Upper lobe of right lung (tissue), 1 donor: ENCODE measurements around the gene SMAD6. TPM values are rescaled to one million over a fixed set of nuclear protein-coding genes. Genes with fewer than 3 reads are reported as not detected.

Experiments used
- ATAC-seq: fragments of 200-7000 bp; cut with Tn5 transposase; one replicate; pipeline ENCODE4 v1.9.1; 2020; ENCODE audit warnings: mild to moderate bottlenecking, moderate library complexity
- DNase-seq: peaks from one replicate; pipeline ENCODE4 v3.0.0-alpha.2; 2020
- H3K27ac ChIP-seq: fragments of 200-600 bp; one replicate; pipeline ENCODE4 v1.8.0; 2022
- H3K27me3 ChIP-seq: fragments of 200-600 bp; one replicate; pipeline ENCODE4 v1.8.0; 2022; ENCODE audit warnings: mild to moderate bottlenecking
- H3K36me3 ChIP-seq: fragments of 200-600 bp; one replicate; pipeline ENCODE4 v1.8.0; 2022
- H3K4me1 ChIP-seq: fragments of 200-600 bp; one replicate; pipeline ENCODE4 v1.8.0; 2022
- H3K4me3 ChIP-seq: fragments of 200-600 bp; one replicate; pipeline ENCODE4 v1.8.0; 2022; ENCODE audit warnings: mild to moderate bottlenecking
- H3K9me3 ChIP-seq: fragments of 200-600 bp; one replicate; pipeline ENCODE4 v1.8.0; 2022
- intact Hi-C: fragments of 100-400 bp; cut with DNase I; formaldehyde crosslinking; loops from one replicate; pipeline ENCODE4 v1.11.0; 2022
- total RNA-seq: library from RNA; stranded (reverse); fragmentation: NEBNext Ultra II Directional; extraction: Animal tissue kit (Norgen Biotek cat#: 25700); gene quantifications from one replicate; pipeline ENCODE4 v1.2.1, GENCODE V29; 2021
- TF ChIP-seq, protein P1 (sequence below): fragments of 200-600 bp; IDR thresholded peaks from one replicate; pipeline ENCODE4 v1.8.0; 2022; ENCODE audit warnings: antibody characterized with exemption
- donor health status: DM: no; HTN: yes; CAD: no; lungs with severe emphysema.

SMAD6 gene
- total RNA-seq, 1 donor from 2014 or later = 167 TPM

- no peak for ATAC-seq
- TF ChIP-seq, protein P1, sequence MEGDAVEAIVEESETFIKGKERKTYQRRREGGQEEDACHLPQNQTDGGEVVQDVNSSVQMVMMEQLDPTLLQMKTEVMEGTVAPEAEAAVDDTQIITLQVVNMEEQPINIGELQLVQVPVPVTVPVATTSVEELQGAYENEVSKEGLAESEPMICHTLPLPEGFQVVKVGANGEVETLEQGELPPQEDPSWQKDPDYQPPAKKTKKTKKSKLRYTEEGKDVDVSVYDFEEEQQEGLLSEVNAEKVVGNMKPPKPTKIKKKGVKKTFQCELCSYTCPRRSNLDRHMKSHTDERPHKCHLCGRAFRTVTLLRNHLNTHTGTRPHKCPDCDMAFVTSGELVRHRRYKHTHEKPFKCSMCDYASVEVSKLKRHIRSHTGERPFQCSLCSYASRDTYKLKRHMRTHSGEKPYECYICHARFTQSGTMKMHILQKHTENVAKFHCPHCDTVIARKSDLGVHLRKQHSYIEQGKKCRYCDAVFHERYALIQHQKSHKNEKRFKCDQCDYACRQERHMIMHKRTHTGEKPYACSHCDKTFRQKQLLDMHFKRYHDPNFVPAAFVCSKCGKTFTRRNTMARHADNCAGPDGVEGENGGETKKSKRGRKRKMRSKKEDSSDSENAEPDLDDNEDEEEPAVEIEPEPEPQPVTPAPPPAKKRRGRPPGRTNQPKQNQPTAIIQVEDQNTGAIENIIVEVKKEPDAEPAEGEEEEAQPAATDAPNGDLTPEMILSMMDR = no peak
- no peak overlapping the region for H3K27ac ChIP-seq
- H3K36me3 ChIP-seq = peaks cover 15% of the 10 kb centered on the region
- H3K9me3 ChIP-seq = no peaks in the 10 kb centered on the region
- H3K4me3 ChIP-seq = no peak overlapping the region
- no peaks in the 10 kb centered on the region for H3K27me3 ChIP-seq
- intact Hi-C loops = no loop called here
- H3K4me1 ChIP-seq = peaks cover 70% of the 10 kb centered on the region
- no peak for DNase-seq
These were observed 16.4 kb downstream of the SMAD6 start for GRCh38 chr15:66718220-66718988.

GRCh38 chr15:66719471-66719870 is 17.4 kb downstream of the SMAD6 start:
- peaks cover 15% of the 10 kb centered on the region for H3K36me3 ChIP-seq
- H3K27ac ChIP-seq = no peak overlapping the region
- ATAC-seq (no peak), DNase-seq (no peak)
- no peak overlapping the region for H3K4me3 ChIP-seq
- H3K27me3 ChIP-seq = no peaks in the 10 kb centered on the region
- TF ChIP-seq, protein P1 = no peak
- no peaks in the 10 kb centered on the region for H3K9me3 ChIP-seq
- intact Hi-C loops = no loop called here
- H3K4me1 ChIP-seq = peaks cover 65% of the 10 kb centered on the region

- H3K27me3 ChIP-seq = no peaks in the 10 kb centered on the region
- H3K27ac ChIP-seq = peak overlapping the region; percentile 24
- H3K4me3 ChIP-seq = no peak overlapping the region
- intact Hi-C loops = no loop called here
- no peaks in the 10 kb centered on the region for H3K9me3 ChIP-seq
- peaks cover 65% of the 10 kb centered on the region for H3K4me1 ChIP-seq
- TF ChIP-seq, protein P1 = no peak
- DNase-seq = peak; percentile 84
- peaks cover 15% of the 10 kb centered on the region for H3K36me3 ChIP-seq
- peak; percentile 89 for ATAC-seq
These were observed 18.4 kb downstream of the SMAD6 start for GRCh38 chr15:66720206-66721010.

GRCh38 chr15:66721020-66721419 is 19.0 kb downstream of the SMAD6 start:
- Histone ChIP-seq H3K36me3 (peaks cover 15% of the 10 kb centered on the region), H3K27me3 (no peaks in the 10 kb centered on the region), H3K9me3 (no peaks in the 10 kb centered on the region), H3K4me1 (peaks cover 60% of the 10 kb centered on the region), H3K4me3 (no peak overlapping the region), H3K27ac (no peak overlapping the region)
- TF ChIP-seq, protein P1 = no peak
- intact Hi-C loops = no loop called here
- DNase-seq (no peak), ATAC-seq (no peak)

GRCh38 chr15:66721501-66721937 is 19.5 kb downstream of the SMAD6 start:
- Histone ChIP-seq H3K9me3 (no peaks in the 10 kb centered on the region), H3K36me3 (peaks cover 12% of the 10 kb centered on the region), H3K27me3 (no peaks in the 10 kb centered on the region), H3K4me1 (peaks cover 55% of the 10 kb centered on the region), H3K27ac (no peak overlapping the region), H3K4me3 (no peak overlapping the region)
- no peak for DNase-seq
- intact Hi-C loops = no loop called here
- ATAC-seq = no peak
- TF ChIP-seq, protein P1 = no peak
